Measurements from ENCODE around the gene RALGDS.

The RALGDS gene

GRCh38 chr9:133134388-133135145 lies 13.5 kb upstream of the RALGDS start:
- no peak for DNase-seq

GRCh38 chr9:133133681-133134387 lies 12.8 kb upstream of the RALGDS start:
- DNase-seq: peak; percentile 83

GRCh38 chr9:133132174-133132573 lies 11.1 kb upstream of the RALGDS start:
- no peak for DNase-seq

GRCh38 chr9:133131506-133131905 lies 10.5 kb upstream of the RALGDS start:
- no peak for DNase-seq

GRCh38 chr9:133130685-133131244 lies 9.7 kb upstream of the RALGDS start:
- DNase-seq: peak; percentile 60

GRCh38 chr9:133129001-133129795 lies 8.2 kb upstream of the RALGDS start:
- DNase-seq: no peak

GRCh38 chr9:133128152-133128551 lies 7.1 kb upstream of the RALGDS start:
- no peak for DNase-seq

GRCh38 chr9:133127340-133127981 lies 6.4 kb upstream of the RALGDS start:
- DNase-seq: no peak

GRCh38 chr9:133126697-133127339 lies 5.8 kb upstream of the RALGDS start:
- no peak for DNase-seq

GRCh38 chr9:133125941-133126696 lies 5.1 kb upstream of the RALGDS start:
- no peak for DNase-seq

- no peak for DNase-seq
Observed at GRCh38 chr9:133124907-133125275, 3.9 kb upstream of the RALGDS start.

GRCh38 chr9:133124123-133124906 lies 3.3 kb upstream of the RALGDS start:
- no peak for DNase-seq

- DNase-seq: no peak
Observed at GRCh38 chr9:133122935-133123611, 2.0 kb upstream of the RALGDS start.

GRCh38 chr9:133122605-133122934 lies 1.5 kb upstream of the RALGDS start:
- no peak for DNase-seq

- no peak for DNase-seq
Observed at GRCh38 chr9:133121915-133122550, 993 bp upstream of the RALGDS start.

- peak; percentile 54 for DNase-seq
Observed at GRCh38 chr9:133120501-133121197, 391 bp downstream of the RALGDS start.

- DNase-seq: no peak
Observed at GRCh38 chr9:133119846-133120500, 1.1 kb downstream of the RALGDS start.

- no peak for DNase-seq
Observed at GRCh38 chr9:133119103-133119845, 1.8 kb downstream of the RALGDS start.

All from activated CD4-positive, CD25-positive, alpha-beta regulatory T cell treated with anti-CD3 and anti-CD28 coated beads, Interleukin-2, amount 50 U/mL, for 72 hours (primary cell).